GM10248 (cell line): ENCODE data around the gene PLCB4.

Experiments
- CTCF ChIA-PET: fragments of 300-600 bp; sonication (Branson Sonifier 250); formaldehyde crosslinking; extraction: SDS; loops from one replicate; lab custom pipeline; 2021; ENCODE audit warnings: antibody characterized with exemption; lab: Yijun Ruan, JAX
- POLR2A ChIA-PET: fragments of 350-650 bp; sonication (Branson Sonifier 250); formaldehyde crosslinking; extraction: SDS; loops from one replicate; lab custom pipeline; 2020; ENCODE audit warnings: antibody characterized with exemption; lab: Yijun Ruan, JAX
- DNase-seq: peaks from one replicate; pipeline ENCODE4 v3.0.0; 2012; ENCODE audit errors: extremely low spot score
- CTCF ChIP-seq: IDR thresholded peaks from 2 replicates; pipeline ENCODE4 v1.5.1; 2012; ENCODE audit warnings: mild to moderate bottlenecking, low read depth; ENCODE audit errors: extremely low read depth, missing control alignments, control extremely low read depth

Gene PLCB4

GRCh38 chr20:9068233-9068801 is 570 bp upstream of the PLCB4 start:
- POLR2A ChIA-PET, result no interaction called here
- CTCF ChIA-PET, result no interaction called here

GRCh38 chr20:9070304-9070703 is 1.4 kb downstream of the PLCB4 start:
- POLR2A ChIA-PET, result no interaction called here
- DNase-seq, result no peak
- CTCF ChIA-PET, result interaction anchor here (0.9 to 1.3 kb wide), 3 partner anchors 10 to 25 kb away, joined by 3 to 4 read pairs (median 3); no protein-coding TSS in a partner anchor
- TF ChIP-seq CTCF, result no peak

More at GRCh38 chr20:9068233-9068801, 570 bp upstream of the PLCB4 start:
- no peak for DNase-seq
- TF ChIP-seq CTCF, result no peak

- TF ChIP-seq CTCF, result no peak
- CTCF ChIA-PET, result interaction anchor here (0.9 to 1.4 kb wide), 2 partner anchors 10 to 64 kb away, joined by 3 read pairs; no protein-coding TSS in a partner anchor
- DNase-seq, result no peak
- POLR2A ChIA-PET, result no interaction called here
These were observed 3.3 kb downstream of the PLCB4 start for GRCh38 chr20:9071976-9072726.

GRCh38 chr20:9072861-9073500 is 4.1 kb downstream of the PLCB4 start:
- ChIA-PET POLR2A (no interaction called here), CTCF (interaction anchor here (1.4 kb wide), 1 partner anchor 10 kb away, joined by 3 read pairs; no protein-coding TSS in a partner anchor)
- no peak for DNase-seq
- TF ChIP-seq CTCF, result no peak

GRCh38 chr20:9075264-9076095 is 6.6 kb downstream of the PLCB4 start:
- TF ChIP-seq CTCF, result no peak
- CTCF ChIA-PET, result no interaction called here
- POLR2A ChIA-PET, result no interaction called here
- no peak for DNase-seq

GRCh38 chr20:9076440-9076839 is 7.6 kb downstream of the PLCB4 start:
- POLR2A ChIA-PET, result no interaction called here
- CTCF ChIA-PET, result no interaction called here
- DNase-seq, result no peak
- TF ChIP-seq CTCF, result no peak
